Left forelimb (tissue), 1 donor: ENCODE measurements around the gene FAM83C.
"Not testable (repeated sequence)": the region's sequence is repeated elsewhere in the genome, so short reads cannot be mapped to it uniquely, and the experiment has no call there.

Experiments used
- DNase-seq: peaks from one replicate; pipeline ENCODE4 v3.0.0-alpha.2; 2018; ENCODE audit warnings: low spot score

FAM83C gene

DNA sequence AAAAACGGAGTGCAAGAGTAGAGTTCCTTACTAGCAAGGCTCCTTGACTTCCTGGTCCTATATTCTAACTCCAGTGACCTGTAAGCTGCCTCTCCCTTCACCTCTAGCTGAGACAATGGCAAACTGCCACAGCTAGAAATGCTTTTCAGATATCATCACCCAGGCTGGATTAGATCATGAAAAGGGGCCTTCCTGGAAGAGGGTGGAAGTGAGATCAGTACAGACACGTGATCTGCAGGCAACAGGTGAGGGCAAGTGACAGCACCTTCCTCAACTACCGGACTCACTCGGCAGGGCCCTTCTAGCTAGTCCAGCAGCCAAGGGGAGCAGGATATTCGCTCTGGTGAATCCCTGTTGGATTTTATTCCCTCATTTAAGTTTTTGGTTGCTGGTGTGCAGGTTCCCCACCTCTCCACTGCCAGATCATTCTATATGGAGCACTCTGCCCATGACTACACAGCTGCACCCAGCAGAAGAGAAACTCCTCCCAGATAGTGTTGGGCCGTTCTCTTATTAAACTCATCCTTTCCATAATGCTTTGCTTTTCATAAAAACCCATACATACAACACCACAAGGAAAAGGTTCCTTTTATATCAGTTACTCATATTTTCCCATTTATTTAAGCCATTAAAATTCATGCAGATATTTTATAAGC lies 26.4 kb upstream of the FAM83C start:
- no peak for DNase-seq

- no peak for DNase-seq
Measured at GRCh38 chr20:35317416-35318210, 25.4 kb upstream of the FAM83C start.

DNA sequence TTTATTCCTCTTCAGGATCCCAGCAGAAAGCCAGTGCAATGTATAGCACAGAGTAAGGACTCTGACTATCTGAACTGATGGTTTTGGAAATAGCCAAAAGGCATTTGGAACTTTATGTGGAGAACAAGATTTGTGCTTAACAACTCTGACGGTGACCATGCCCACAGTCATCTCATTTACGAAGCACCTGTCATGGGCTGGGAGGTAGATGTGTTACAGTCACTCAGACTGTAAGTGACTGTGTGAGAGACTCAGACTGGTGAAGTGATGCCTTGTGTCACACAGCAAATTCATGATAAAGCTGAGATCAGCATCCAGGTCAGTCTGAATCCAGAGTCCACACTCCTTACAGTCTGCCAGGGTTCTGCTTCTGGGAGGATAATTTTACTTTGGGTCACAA lies 23.9 kb upstream of the FAM83C start:
- no peak for DNase-seq

DNA sequence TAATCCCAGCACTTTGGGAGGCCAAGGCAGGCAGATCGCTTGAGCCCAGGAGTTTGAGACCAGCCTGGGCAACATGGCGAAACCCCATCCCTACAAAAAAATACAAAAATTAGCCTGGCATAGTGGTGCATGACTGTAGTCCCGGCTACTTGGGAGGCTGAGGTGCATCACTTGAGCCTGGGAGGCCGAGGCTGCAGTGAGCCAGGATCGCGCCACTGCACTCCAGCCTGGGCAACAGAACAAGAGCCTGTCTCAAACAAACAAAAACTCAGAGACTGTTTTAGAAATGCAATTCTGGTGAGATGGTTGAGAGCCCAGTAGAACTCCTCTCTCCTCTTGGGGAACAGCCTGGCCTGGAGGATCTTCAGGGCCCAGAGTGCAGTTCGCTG lies 23.4 kb upstream of the FAM83C start:
- not testable (repeated sequence) for DNase-seq

DNA sequence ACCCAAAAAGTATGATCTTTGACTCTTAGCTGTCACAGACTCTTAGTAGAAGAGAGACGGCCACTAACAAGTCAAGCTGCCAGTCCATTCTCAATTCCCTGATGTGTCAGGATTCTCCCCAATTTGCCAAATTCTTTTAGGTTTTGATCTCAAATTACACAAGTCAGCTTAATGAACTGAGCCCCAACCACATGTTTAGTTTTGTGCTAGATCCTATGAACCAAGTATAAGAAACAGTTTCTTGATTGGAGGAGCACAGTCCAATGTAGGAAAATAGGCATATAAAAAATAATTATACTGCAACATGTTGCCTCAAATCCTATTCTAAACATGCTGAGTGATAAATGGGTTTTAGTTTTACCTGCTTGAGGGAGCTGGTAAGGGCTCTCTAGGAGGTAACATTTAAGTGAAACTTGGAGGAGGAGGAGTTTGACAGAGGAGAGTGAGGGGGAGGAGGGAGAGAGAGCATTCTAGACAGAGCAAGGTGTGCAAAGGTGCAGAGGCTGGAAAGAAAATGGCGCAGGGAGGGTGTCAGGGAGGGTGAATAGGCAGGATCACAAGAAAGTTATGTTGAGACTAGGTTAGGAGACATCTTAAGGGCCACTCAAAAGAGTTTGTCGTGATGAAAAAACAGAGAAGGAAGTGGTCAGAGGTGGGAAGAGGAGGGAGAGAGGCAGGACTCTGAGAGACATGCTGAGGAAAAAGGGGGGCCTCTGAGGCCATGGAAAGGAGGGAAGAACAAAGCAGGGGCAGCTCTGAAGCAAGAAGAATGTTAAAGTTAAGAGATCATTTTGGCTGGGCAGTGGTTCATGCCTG lies 22.8 kb upstream of the FAM83C start:
- no peak for DNase-seq

- DNase-seq = no peak
Measured at GRCh38 chr20:35312318-35312717, 20.1 kb upstream of the FAM83C start.

- DNase-seq = no peak
Measured at GRCh38 chr20:35311822-35312221, 19.6 kb upstream of the FAM83C start.

GRCh38 chr20:35311409-35311808 lies 19.2 kb upstream of the FAM83C start:
- DNase-seq = no peak

GRCh38 chr20:35307666-35308653 lies 15.7 kb upstream of the FAM83C start:
- no peak for DNase-seq

GRCh38 chr20:35306931-35307517 lies 14.8 kb upstream of the FAM83C start:
- DNase-seq = no peak

- DNase-seq = no peak
Measured at GRCh38 chr20:35305682-35306556, 13.7 kb upstream of the FAM83C start.

DNA sequence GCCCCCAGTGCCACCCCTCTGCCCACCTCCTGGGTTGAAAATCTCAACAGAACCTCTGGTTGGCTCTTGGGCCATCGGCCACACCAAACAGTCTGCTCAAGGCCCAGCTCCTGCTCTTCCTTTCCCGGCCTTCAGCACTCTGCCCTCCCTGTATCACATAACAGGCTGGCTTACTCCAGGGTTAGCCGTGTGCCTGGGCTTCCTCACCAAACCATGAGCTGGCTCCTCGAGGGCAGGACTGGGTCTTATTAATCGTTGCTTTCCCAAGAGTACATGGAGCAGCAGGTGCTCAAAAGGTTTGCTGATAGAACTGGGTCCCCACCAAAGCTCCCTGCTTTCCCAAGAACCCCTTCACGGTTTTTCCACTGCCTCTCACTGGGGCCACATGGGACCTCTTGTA lies 12.7 kb upstream of the FAM83C start:
- no peak for DNase-seq

DNA sequence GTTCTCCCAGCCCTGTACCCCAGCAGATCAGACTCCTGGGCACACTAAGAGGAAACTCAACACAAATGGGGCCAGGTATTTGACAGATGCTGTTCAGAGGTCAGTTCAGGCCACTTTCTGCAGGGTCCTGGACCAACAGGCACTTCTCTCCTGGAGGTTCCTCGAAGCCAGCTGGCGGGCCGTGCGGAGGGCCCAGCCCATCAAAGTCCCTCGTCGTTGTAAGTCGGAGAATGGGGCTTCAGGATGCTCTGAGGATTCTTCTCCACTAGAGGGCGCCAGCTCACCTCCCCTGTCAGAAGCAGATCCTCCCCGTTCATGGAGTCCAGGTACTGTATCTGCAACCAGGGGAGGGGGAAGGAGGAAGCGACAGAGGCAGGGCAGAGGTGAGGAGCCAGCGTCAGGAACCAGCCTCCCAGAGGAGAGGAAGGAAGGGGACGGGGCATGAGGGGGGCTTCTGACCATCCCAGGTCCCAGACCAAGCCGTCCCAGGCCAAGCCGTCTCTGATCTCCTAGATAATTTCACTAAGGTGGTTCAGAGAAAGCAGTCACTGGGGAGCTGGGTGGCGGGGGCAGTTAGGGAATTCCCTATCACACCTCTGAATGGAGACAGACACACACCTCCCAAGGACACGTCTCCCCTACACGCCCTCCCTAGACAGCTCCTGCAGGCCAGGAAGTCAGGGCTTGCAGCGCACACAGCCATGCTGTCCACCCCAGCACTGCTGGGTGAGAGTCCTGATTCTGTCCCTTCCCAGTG lies 11.7 kb upstream of the FAM83C start:
- DNase-seq = peak; percentile 64

DNA sequence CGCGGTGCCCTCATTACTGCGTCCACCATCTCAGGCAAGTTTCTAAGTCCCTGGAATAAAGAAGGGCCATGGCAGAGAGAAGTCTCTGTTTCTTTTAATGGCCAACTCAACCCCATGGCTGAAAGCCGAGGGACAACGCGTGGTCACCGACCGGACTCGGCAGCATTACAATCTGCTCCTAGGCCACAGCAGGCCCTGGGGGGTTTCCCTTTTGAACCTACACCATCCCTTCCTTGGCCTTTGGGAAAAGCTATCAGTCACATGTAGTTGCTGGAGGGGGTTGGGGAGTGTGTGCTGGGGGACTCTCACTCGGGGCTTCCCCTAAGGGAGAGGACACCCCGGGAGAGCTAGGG lies 11.1 kb upstream of the FAM83C start:
- DNase-seq = no peak

GRCh38 chr20:35302421-35303335 lies 10.5 kb upstream of the FAM83C start:
- no peak for DNase-seq

DNA sequence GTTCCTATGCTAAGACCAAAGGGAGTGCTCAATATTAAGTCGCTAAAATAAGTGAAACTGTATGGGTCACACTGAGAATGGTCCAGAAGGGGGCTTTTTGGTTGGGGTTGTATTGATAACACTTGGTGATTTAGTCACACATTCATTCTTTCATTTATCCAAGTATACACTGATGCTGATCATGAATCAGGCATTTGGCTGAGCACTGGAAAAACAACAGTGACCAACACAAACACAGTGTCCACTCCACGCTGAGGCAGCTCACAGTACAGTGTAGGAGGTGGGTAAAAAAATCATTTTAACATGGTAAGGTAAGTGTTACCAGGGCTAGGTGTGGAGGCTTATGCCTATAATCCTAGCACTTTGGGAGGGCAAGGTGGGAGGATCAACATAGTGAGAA lies 9.2 kb upstream of the FAM83C start:
- no peak for DNase-seq

GRCh38 chr20:35300469-35301262 lies 8.4 kb upstream of the FAM83C start:
- DNase-seq = peak; percentile 45

DNA sequence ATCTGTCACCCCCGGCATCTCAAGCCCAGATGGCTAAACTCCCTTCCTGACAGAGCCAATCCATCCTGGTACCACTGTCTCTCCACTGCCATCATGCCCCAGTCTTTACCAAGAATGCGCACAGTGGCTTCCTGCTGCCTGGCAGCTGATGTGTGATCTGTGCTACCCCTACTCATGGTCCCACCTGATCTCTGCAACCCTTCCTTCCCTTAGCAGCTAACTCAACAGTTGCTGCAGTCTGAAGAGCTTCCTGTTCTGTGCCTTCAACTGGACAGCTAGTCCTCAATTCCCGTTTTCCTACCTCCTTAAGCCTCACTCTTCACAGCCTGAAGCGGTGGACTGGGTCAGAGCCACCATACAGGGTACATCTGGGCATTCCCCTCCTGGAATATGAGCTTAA lies 7.6 kb upstream of the FAM83C start:
- no peak for DNase-seq
